Measurements from ENCODE around the gene TMEM79.

TMEM79 gene

DNA sequence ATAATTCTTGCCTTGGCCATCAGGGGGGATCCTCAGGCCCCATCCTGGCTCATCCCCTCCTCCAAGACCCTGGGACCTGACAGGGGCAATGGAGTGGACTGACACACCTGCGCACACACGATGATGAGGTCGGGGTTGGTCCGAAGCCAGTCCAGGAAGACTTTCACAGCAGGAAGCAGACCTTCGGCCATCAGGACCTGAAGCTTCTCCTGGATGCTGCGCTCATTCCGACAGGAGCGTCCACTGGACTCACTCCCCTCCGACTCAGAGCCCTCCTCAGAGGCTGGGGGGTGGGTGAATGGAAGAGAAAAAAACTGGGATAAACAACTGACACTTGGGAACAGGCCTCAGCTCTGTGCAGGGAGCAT is 20.9 kb upstream of the TMEM79 start:
- no peak for DNase-seq

- no peak for DNase-seq
Measured at GRCh38 chr1:156266051-156266450, 18.1 kb upstream of the TMEM79 start.

- DNase-seq: no peak
Measured at GRCh38 chr1:156268336-156268735, 15.8 kb upstream of the TMEM79 start.

DNA sequence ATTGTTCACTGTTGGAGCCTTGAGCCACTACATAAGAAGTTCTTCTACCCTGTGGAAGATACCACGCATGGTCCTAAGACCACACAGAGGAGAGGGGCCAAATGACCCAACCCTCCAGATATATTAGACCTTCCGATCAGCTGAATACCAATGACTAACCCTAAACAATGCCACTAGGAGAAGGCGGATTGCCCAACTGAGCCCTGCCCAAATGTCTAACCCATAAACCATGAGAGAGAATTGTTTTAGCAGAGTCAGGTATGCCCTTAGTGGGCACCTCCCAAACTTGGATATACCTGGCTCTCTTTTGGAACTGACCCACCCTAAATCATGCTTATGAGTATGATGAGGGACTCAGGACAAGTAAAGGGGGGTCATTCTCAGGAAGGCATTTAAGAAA is 13.8 kb upstream of the TMEM79 start:
- DNase-seq: no peak

DNA sequence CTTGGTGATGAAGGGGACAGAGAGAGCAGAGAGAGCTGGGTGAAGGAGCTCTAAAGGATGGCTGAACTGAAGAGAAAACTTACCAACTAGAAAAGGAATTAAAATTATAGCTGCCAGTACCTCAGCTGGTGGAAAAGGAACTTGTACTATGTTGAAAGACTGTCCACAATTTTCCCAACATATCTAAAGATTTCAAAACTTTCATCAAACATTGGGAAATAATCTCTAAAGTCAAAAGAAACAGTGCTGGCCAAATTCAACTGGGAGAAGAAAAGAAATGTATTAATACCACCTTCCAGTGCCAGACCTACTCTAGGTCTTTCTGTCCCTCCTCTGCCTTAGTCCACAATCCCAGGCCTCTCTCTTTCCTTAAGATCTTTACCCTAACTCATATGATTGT is 7.6 kb upstream of the TMEM79 start:
- DNase-seq: no peak

DNA sequence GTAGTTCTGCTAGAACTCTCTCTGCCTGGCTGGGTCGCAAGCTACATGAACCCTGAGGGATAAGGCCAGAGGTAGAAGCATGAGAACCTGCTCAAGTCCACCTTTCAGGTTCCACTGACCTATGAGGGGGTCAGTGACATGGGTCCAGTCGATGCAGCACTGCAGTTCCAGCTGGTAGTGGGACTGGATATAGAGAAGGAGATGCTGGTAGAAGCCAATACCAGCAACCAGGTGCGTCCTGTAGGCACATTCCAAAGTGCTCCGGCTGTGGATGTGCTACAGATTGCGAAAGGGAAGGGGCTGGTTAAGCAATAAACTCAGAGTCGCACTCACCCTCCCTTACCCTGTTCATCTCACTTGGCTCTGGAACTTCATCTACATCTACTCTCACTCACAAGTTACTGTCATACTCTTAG is 7.2 kb upstream of the TMEM79 start:
- no peak for DNase-seq

DNA sequence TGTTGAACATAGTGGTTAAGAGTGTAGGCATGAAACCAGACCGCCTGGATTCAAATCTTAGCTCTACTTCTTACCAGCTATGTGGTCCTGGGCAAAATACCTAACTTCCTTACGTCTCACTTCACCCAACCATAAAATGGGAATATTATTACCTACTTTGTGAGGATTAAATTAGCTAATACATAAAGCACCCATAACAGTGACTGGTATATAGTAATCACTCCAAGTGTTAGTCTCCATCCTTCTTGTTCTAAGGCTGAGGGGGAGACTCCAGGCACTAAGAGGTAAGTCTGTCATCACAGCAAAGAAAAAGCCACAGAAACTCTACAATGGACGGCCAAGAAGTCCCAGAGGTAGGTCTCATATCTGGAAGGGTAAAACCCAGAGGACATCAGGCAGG is 4.3 kb upstream of the TMEM79 start:
- no peak for DNase-seq

GRCh38 chr1:156281281-156281680 is 2.8 kb upstream of the TMEM79 start:
- no peak for DNase-seq

- DNase-seq: no peak
Measured at GRCh38 chr1:156281693-156282478, 2.2 kb upstream of the TMEM79 start.

DNA sequence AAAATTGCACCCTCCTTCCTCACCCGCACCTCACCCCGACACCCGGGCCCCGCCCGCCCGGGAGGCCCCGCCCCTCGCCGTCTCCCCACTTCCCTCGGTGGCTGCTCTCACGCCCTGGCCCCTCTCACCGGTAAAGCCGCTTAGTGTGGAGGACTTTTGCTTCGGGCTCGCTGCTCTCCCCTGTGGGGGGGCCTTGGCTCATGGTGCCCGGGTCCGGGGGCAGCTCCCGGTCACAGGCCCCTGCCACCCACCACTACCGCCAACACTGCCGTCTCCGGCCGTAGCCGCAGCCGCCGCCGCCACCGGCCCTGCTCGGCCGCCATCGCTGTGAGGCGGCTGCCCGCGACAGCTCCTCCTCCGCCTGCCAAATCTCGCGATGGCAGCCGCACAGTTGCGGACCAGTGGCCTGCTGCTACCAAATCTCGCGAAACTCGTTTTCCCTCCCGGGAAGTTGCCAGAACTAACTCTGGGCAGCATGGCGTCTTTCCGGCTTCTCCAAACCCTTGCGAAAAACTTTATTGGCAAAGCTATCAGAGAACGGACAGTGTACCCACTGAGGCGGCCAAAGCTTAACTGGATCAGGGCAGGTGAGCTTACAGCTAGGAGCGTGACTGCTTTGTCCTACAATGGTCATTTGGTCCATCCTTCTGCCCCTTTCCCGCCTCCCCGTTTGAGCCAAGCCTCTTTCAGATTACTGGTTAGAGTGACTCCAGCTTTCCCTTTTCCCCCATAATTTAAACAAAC is 1.5 kb upstream of the TMEM79 start, which contains the start of gene SMG5:
Gene SMG5 (minus strand): TSS at position 347 of the 744 bp plus-strand sequence. CDS start 145 bp downstream, at position 202.
- peak; percentile 93 for DNase-seq

DNA sequence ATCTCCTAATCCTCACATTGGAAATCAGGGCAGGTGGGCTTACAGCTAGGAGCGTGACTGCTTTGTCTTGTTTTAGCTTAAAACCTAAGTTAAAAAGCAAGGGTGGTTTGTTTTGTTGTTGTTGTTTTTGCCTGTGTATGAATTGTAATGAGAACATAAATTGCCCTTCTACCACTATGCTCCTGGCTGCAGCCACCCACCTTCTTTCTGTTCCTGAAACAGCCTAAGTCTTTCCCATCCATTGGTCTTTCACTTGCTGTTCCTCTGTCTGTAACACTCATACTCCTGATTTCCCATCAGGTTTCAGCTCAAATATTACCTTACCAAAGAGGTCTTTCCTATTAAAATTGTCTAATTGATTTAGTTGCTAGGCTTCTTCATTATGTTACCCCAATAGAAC is 604 bp upstream of the TMEM79 start:
- DNase-seq: no peak

GRCh38 chr1:156284757-156285156 is 632 bp downstream of the TMEM79 start:
- DNase-seq: no peak

GRCh38 chr1:156285437-156285836 is 1.3 kb downstream of the TMEM79 start:
- no peak for DNase-seq

DNA sequence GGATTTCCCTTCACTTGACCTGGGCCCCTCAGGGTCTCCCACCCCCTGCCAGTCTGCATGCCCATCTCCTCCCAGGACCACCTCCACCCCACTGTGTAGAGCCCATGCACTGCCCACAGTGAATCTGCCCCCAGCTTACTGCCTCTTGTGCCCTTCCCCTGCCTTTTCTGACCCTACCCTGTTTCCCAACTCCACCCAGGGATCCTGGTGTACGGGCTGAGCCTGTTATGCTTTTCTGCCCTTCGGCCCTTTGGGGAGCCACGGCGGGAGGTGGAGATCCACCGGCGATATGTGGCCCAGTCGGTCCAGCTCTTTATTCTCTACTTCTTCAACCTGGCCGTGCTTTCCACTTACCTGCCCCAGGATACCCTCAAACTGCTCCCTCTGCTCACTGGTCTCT is 1.9 kb downstream of the TMEM79 start:
- DNase-seq: no peak

- DNase-seq: no peak
Measured at GRCh38 chr1:156289857-156290256, 5.7 kb downstream of the TMEM79 start.

DNA sequence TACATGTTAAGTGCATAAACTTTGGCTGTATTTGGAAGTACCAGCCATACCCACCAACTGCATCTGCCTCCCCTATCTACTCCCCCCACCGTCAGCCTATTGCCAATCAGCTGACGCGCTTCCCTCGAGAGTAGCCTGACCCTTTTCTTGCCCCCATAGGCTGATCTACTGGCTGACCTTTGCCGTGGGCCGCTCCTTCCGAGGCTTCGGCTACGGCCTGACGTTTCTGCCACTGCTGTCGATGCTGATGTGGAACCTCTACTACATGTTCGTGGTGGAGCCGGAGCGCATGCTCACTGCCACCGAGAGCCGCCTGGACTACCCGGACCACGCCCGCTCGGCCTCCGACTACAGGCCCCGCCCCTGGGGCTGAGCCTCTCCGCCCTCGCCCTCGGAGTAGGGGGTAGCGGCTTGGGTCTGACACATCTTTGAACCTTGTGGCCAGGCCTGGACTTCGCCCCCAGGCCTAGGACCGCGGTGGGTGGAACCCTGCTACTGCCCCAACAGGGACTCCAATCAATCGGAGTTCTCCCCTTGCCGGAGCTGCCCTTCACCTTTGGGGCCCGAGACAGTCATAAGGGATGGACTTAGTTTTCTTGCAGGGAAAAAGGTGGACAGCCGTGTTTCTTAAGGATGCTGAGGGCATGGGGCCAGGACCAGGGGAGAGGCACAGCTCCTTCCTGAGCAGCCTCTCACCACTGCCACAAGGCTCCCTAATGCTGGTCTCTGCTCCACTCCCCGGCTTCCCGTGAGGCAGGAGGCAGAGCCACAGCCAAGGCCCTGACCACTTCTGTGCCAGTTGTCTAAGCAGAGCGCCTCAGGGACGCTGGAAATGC is 7.3 kb downstream of the TMEM79 start:
- no peak for DNase-seq

DNA sequence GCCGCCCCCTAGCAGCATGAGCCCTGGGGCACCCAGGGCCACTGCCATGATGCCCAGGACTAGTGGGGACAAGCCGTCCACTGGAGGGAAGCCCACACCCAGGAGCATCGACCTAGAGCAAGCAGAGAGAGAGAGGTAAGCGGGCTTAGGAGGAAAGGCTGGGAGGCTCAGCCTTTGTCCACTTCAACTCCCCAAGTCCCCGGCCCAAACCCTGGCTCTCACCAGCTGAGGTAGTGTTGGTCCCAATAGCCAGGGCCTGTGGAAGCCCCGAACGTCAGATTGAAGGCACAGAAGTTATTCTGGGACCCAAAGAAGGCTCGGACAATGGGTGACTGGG is 8.9 kb downstream of the TMEM79 start:
- no peak for DNase-seq

- DNase-seq: no peak
Measured at GRCh38 chr1:156293895-156294294, 9.8 kb downstream of the TMEM79 start.

DNA sequence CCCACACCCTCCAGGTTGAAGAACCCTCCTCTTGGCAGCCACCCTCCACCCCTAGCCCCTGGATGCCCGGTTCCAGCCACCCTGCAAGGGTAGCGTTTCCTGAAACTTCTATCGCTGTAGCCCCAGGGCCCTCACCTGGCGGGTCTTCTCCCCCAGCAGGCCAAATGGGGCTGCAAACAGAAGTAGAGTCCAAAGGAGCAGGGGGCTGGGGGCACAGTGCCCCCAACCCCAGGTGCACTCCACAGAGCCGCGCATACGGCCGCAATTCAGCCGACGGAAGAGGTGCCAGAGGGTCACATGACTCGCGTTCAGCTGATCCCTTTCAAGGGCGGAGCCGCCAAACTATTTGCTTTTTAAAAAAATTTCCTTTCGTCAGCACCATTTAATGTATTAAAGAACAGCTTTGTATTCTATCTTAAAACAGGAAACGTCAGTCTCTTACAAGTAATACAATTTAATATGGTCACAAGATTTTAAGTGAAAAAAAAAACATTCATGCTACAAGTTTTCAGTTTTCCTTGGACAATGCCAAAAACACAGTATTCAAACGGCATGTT is 11.3 kb downstream of the TMEM79 start, which contains the start of gene GLMP:
Gene GLMP (minus strand): TSS at position 289 of the 557 bp plus-strand sequence. CDS start 34 bp downstream, at position 255.
- DNase-seq: peak; percentile 31

- DNase-seq: no peak
Measured at GRCh38 chr1:156298852-156299357, 14.8 kb downstream of the TMEM79 start, which contains the start of gene VHLL. Gene VHLL, minus strand, starts transcription at chr1:156299307. Its CDS starts 118 bp downstream, at chr1:156299189.

DNA sequence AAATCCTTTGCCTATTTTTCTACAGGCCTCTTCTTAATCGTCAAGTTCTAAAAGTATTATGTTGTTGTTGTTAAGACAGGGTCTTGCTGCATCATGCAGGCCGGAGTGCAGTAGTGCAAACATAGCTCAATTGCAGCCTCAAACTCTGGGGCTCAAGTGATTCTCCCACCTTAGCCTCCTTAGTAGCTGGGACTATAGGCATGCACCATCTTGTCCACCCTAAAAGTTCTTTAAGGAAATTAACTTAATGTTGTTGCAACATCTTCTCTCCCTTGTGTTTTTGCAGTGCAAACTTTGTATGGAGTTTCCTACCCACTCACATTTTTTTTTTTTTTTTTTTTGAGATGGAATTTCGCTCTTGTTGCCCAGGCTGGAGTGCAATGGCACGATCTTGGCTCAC is 19.1 kb downstream of the TMEM79 start:
- no peak for DNase-seq

DNA sequence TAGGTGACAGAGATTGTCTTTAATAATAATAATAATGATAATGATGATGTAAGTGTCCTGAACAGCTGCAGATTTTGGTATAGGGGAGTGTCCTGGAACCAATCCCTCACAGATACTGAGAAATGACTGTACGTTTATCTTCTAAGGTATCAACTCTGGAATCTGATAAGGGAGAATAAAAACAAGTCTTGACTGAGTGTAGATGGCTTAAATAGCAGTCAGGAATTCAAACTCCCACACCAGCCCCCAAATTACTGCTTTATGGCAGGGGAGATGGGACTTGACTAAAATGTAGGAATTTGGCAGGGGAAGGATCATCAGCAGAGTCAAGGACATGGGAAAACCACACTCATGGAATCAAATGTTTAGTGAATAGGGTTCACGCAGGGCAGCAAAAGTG is 21.1 kb downstream of the TMEM79 start:
- no peak for DNase-seq

- DNase-seq: no peak
Measured at GRCh38 chr1:156308078-156308477, 24.0 kb downstream of the TMEM79 start.

All from activated CD4-positive, alpha-beta T cell treated with anti-CD3 and anti-CD28 coated beads for 1 hour (primary cell).